HG03175 (cell line): ENCODE results near the gene ADRA1B.

Experiments used
- ATAC-seq: cut with Tn5 transposase; IDR thresholded peaks from one replicate; pipeline ENCODE4 v1.9.1; 2021; ENCODE audit warnings: mild to moderate bottlenecking, moderate library complexity; ENCODE audit not compliant: unreplicated experiment

Gene ADRA1B

GRCh38 chr5:159923008-159923407, 6.7 kb downstream of the ADRA1B start:
- ATAC-seq, result no peak

DNA sequence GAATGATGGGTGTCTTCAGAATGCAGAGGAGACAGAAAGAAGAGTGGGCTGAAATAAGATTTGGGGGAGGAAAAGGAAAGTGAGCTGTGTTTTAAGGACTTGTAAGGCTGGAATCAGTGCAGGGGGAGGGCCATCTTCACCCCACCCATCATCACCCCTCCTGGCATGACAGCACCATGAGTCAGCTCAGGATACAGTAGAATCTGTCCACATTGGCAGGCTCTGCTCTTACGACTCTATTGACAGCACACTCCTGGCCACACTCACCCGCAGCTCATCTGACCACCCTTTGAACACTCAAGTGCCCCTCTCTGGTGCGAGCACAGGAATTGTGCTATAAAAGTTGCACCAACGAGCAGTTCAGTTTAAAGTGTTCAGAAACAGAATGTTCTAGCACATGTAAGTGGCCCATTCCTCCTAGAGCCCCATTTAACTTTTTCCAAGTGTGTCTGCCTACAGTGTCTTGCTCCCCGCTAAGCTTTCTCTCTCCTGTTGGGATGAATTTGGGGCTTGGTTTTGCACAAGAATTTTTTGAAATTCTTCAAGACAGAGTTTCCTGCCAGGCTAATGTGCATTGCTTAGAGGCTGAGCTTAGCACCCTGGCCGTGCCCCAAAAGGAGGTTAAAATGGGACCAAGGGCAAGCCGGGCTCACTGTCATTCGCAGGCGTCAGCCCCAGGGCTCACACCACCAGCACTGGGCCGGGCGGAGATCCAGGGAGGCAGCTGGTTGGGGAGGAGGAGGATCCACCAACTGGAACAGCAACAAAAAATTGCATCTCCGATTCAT, 12.0 kb downstream of the ADRA1B start:
- no peak for ATAC-seq

DNA sequence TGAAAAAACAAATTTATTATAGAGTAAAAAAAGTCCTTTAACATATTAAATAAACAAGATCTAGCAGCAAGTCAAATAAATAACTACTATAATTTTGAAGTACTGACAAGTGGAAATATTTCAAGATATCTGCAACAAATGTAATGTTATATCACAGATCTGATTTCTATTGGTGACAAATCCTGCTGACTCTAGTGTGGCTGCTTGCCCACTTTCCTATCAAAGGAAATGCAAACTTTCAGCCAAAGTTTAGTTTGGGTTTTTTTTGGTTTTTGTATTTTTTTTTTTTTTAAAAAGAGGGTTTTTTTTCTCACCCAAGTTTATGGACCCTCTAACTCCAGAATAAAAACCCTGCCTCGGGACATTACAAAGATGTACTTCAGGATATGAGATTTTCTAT, 12.9 kb downstream of the ADRA1B start:
- ATAC-seq, result no peak

DNA sequence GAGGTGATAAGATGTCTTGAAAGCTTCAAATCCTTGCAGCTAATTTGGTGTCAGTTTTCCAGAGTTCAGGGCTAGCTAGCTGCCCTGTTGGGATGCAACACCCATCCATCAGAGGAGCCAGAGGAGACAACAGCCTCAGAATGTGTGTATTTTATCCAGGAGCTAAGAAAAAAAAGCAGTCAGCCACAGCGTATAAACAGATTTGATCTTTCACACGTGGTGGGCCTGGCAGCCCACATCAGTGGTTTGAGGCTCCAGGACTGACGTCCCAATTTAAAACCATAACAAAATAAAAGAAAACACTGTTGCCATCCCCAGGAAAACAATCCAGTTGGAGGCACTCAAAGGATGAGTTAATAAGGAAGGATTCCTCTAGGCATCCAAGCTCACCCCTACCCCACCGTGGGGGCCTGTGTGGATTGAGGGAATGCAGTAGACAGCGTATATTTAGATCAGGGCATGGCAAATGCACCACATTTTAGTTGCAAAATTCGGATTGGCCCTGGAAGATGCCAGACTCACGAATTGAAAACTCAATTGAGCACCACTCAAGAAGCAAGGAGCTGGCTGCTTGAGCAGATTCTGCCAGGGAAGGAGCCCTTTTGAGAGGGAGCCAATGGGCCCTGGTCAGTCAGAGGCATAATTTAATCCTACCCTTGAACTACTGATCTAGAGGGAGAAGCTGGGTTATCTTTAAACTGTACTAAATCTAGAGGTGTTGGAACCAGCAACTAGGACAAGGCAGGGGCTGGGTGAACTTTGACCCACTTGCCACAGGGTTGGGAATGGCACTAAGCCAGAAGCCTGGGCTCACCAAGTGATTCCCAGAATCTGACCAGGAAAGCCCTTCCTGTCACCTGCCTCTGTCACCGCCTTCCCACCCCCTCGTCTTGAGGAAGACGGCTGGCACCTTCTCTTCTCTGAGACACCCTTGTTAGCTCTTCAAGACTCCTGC, 17.5 kb downstream of the ADRA1B start:
- no peak for ATAC-seq

GRCh38 chr5:159935946-159936345, 19.7 kb downstream of the ADRA1B start:
- no peak for ATAC-seq

DNA sequence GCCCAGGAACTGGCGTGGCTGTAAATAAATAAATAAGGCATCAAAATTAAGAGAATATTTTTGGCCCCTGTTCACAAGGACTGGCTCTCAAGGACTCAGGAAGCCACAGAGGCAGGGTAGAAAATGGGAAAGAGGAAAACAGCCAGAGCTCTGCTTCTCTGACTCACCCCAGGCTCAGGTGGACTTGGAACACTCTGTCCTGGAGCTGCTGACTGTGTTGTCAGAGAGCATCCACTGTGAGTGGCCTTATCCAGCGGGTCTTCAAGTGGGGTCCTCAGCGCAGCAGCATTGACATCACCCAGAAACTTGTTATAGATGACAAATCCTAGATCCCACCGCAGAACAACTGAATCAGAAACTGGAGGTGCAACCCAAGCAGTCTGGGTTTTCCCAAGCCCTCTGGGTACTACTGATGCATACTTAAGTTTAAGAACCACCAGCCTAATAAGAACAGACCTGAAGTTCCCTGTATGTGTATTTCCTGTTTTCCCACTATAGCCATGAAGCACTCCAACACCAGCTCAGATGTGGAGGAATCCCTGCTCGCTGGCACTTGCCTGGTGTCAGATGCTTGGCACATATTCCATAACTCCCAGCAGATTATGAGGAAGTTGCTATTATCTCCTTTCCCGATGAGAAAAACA, 20.5 kb downstream of the ADRA1B start:
- no peak for ATAC-seq

DNA sequence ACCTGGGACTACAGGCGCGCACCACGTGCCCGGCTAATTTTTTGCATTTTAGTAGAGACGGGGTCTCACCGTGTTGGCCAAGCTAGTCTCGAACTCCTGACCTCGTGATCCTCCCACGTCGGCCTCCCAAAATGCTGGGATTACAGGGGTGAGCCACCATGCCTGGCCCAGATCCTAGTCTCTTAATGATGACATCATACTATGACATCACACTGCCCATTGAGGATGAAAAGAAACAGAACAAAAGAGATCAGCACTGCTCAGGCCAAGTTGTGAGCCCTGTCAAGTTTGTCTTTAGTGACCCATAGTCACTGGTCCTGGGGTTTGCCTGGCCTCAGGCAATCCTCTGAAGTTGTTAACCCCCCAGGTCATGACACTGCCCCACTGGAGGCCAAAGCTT, 21.3 kb downstream of the ADRA1B start:
- no peak for ATAC-seq

- no peak for ATAC-seq
These were observed 27.0 kb downstream of the ADRA1B start for GRCh38 chr5:159943326-159943725.

GRCh38 chr5:159944056-159944600, 27.8 kb downstream of the ADRA1B start:
- no peak for ATAC-seq

DNA sequence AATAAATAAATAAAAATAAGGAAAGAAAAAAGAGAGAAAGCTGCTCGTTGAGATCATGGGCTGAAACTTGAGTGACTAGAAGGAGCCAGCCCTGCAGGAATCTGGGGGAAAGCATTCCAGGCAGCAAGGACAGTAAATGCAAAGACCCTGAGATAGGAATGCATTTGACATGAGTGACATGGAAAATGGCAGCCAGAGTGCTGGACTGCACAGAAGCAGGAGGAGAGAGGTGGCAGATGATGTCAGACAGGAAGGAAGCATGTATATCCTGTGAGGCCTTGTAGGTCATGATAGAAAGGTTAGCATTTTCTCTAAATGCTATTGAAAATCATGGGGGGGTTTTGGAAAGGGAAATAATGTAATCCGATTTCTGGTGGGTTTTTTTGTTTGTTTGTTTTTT, 29.1 kb downstream of the ADRA1B start:
- no peak for ATAC-seq

DNA sequence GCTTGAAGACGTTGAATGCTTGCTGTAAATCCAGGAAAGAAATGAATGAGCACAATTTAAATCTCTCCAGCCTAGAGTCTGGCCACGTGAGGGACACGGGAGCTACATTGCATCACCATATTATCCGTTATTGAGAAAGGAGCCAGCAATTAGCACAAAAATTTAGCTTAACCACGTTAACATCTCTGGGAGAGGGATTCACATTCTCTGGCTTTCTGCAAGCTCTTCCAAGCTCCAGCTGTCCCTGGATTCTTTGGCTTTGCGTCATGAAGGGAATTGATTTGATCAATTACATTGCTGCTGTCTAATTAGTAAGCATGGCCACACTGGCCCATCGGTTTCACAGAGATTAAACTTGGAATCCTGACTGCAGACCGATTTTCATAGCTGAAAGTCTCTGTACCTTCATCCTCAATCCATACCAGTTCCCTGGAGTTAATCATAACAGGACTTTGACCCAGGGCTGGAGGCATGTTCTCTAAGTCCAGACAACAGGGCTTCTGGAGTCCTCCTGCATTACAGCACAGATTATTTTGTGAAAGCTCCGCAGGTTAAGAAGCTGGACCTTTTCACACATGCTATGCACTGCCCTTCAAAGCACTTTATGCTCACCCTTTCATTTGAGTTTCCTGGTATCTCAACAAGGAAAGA, 31.6 kb downstream of the ADRA1B start:
- no peak for ATAC-seq

DNA sequence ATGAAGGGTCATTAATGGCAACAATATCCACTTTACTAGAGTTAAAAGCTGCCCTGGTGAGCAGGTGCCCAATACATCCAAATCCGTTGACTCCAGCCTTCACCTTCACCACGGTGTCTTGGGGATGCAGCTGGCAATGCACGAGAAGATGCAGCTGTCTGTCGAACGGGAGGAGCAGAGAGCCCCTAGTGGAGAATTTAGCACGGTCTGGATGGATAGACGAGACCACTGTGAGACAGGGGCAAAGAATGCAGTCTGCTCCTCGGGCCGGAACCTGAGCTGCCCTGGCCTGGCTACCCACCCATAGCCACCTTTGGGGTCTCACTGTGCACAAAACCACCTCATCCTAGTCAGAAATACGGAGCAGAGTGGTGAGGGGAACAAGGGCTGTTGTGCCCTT, 35.1 kb downstream of the ADRA1B start:
- no peak for ATAC-seq

DNA sequence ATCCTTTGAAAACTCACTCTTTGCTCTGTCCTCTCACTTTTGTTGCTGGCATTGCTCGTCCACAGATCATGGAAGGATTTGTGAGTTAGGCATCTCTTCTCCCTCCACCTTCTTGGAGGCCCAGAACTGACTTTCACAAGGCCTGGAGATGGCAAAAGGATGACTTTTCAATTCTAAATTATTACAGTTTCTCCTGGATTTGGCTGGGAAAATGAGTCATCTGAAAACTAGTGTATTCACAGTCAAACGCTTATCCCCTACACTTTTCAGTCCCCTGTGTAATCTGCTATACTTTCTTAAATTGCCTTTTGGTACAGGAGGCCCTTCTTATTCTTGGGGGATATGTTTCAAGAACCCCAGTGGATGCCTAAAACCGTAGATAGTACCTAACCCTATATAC, 35.6 kb downstream of the ADRA1B start:
- no peak for ATAC-seq

- ATAC-seq, result no peak
These were observed 37.3 kb downstream of the ADRA1B start for GRCh38 chr5:159953609-159954008.

DNA sequence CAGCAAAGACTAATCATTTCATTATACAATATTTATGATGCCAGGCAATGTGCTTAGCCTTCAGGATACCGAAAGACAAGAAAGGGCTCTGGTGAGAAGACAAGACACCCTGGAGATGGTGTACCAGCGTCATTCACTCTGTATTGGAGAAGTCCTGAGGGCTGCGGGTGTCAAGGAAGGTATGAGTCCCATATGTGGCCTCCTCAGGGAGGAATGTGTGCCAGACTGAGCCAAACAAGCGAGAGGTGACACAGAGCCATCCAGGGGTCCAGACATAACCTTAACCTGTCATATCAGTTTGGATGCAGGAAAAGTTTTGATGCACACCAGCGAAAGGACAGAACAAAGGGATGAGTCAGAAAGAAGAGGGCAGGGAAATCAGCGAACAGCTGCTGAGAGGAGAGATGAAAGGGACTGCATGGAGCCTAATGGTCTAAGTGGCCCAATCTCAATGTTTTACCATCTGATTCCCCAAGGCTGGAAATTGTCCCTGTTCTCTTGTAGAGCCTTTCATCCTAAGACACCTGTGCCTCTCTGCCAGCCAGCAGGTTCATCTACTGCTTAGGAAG, 38.9 kb downstream of the ADRA1B start:
- no peak for ATAC-seq

DNA sequence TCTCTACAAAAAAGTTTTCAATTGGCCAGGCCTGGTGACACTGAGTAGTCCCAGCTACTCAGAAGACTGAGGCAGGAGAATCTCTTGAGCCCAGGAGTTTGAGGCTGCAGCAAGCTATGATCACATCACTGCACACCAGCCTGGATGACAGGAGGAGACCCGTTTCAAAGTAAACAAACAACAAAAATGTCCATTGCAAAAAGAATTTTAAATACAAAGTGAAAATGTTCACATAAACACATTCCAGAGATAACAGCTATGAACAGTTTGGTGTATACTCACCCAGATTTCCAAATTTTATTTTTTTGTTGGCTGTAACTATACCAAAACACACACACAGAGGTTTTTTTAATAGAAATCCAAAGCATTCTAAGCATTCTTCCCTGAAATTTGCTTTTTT, 39.8 kb downstream of the ADRA1B start:
- no peak for ATAC-seq

GRCh38 chr5:159961176-159962160, 45.2 kb downstream of the ADRA1B start:
- no peak for ATAC-seq

GRCh38 chr5:159962214-159962613, 45.9 kb downstream of the ADRA1B start:
- ATAC-seq, result no peak

GRCh38 chr5:159963935-159964334, 47.7 kb downstream of the ADRA1B start:
- no peak for ATAC-seq
